SK-N-SH treated with all-trans-retinoic acid at 6 μM for 48 hours (cell line): Measurements from ENCODE around the gene CHPF.

ENCODE experiments used
- BACH2 ChIP-seq: fragments of 250-450 bp; sonication (Bioruptor Pico); IDR thresholded peaks from 2 replicates; pipeline ENCODE4 v1.9.0; 2021; ENCODE audit warnings: mild to moderate bottlenecking, borderline replicate concordance
- CREB5 ChIP-seq: fragments of 250-450 bp; sonication (Bioruptor Pico); IDR thresholded peaks from 2 replicates; pipeline ENCODE4 v1.5.1; 2020; ENCODE audit warnings: low read depth, mild to moderate bottlenecking, moderate library complexity
- CSDC2 ChIP-seq: fragments of 250-450 bp; sonication (Bioruptor Pico); IDR thresholded peaks from 2 replicates; pipeline ENCODE4 v1.5.0; 2020; ENCODE audit warnings: mild to moderate bottlenecking, moderate library complexity
- CSRNP3 ChIP-seq: fragments of 250-450 bp; sonication (Bioruptor Pico); IDR thresholded peaks from 2 replicates; pipeline ENCODE4 v1.5.1; 2021; ENCODE audit warnings: mild to moderate bottlenecking, moderate library complexity
- GLIS3 ChIP-seq: fragments of 250-450 bp; sonication (Bioruptor Pico); IDR thresholded peaks from 2 replicates; pipeline ENCODE4 v1.5.0; 2020; ENCODE audit warnings: mild to moderate bottlenecking, moderate library complexity
- PATZ1 ChIP-seq: fragments of 250-450 bp; sonication (Bioruptor Pico); IDR thresholded peaks from 2 replicates; pipeline ENCODE4 v1.8.0; 2020; ENCODE audit warnings: mild to moderate bottlenecking, moderate library complexity, borderline replicate concordance
- TCF4 ChIP-seq: fragments of 250-450 bp; sonication (Bioruptor Pico); IDR thresholded peaks from 2 replicates; pipeline ENCODE4 v1.8.0; 2021; ENCODE audit warnings: mild to moderate bottlenecking, moderate library complexity, borderline replicate concordance
- TOX ChIP-seq: fragments of 250-450 bp; sonication (Bioruptor Pico); IDR thresholded peaks from 2 replicates; pipeline ENCODE4 v1.8.0; 2021; ENCODE audit warnings: mild to moderate bottlenecking, moderate library complexity, borderline replicate concordance
- TSHZ2 ChIP-seq: fragments of 250-450 bp; sonication (Bioruptor Pico); IDR thresholded peaks from 2 replicates; pipeline ENCODE4 v1.5.0; 2020; ENCODE audit warnings: mild to moderate bottlenecking, moderate library complexity
- ZC3H10 ChIP-seq: fragments of 250-450 bp; sonication (Bioruptor Pico); IDR thresholded peaks from 2 replicates; pipeline ENCODE4 v1.5.1; 2021; ENCODE audit warnings: mild to moderate bottlenecking, moderate library complexity
- ZFP3 ChIP-seq: fragments of 250-450 bp; sonication (Bioruptor Pico); IDR thresholded peaks from 2 replicates; pipeline ENCODE4 v1.5.0; 2020; ENCODE audit warnings: mild to moderate bottlenecking, moderate library complexity
- ZFP30 ChIP-seq: fragments of 450-650 bp; formaldehyde crosslinking; IDR thresholded peaks from 2 replicates; pipeline ENCODE4 v1.5.0; 2022; ENCODE audit warnings: mild to moderate bottlenecking, moderate library complexity

GRCh38 chr2:219527076-219527394 is 16.6 kb downstream of the CHPF start:
- TF ChIP-seq CSDC2 (CRISPR knock-in tag) (no peak), CSRNP3 (CRISPR knock-in tag) (no peak), TOX (CRISPR knock-in tag) (no peak), BACH2 (CRISPR knock-in tag) (no peak), ZFP30 (CRISPR knock-in tag) (no peak), CREB5 (CRISPR knock-in tag) (no peak), TSHZ2 (CRISPR knock-in tag) (no peak), PATZ1 (CRISPR knock-in tag) (no peak), GLIS3 (CRISPR knock-in tag) (no peak), TCF4 (CRISPR knock-in tag) (no peak), ZC3H10 (no peak), ZFP3 (CRISPR knock-in tag) (no peak)
